Mesangial cell (primary cell): Measurements from ENCODE around the gene GSTM3. TPM values are rescaled to one million over a fixed set of nuclear protein-coding genes. Genes with fewer than 3 reads are reported as not detected.

Experiments
- total RNA-seq: library from RNA; depleted of rRNA; stranded (reverse); fragments of >200 nt; gene quantifications from 2 replicates; pipeline ENCODE4 v1.2.3, GENCODE V29; 2015

The GSTM3 gene
- total RNA-seq = 27.4 and 75.7 TPM in 2 replicates

GRCh38 chr1:109740615-109741373, at the start of gene GSTM3:
Gene GSTM3, minus strand, starts transcription at chr1:109741038. Its CDS starts 751 bp downstream, at chr1:109740287.

GRCh38 chr1:109763646-109764415, 23.0 kb upstream of the GSTM3 start, which contains the start of gene EPS8L3:
Gene EPS8L3, minus strand, starts transcription at chr1:109763923. Its CDS starts 2,174 bp downstream, at chr1:109761749.

DNA sequence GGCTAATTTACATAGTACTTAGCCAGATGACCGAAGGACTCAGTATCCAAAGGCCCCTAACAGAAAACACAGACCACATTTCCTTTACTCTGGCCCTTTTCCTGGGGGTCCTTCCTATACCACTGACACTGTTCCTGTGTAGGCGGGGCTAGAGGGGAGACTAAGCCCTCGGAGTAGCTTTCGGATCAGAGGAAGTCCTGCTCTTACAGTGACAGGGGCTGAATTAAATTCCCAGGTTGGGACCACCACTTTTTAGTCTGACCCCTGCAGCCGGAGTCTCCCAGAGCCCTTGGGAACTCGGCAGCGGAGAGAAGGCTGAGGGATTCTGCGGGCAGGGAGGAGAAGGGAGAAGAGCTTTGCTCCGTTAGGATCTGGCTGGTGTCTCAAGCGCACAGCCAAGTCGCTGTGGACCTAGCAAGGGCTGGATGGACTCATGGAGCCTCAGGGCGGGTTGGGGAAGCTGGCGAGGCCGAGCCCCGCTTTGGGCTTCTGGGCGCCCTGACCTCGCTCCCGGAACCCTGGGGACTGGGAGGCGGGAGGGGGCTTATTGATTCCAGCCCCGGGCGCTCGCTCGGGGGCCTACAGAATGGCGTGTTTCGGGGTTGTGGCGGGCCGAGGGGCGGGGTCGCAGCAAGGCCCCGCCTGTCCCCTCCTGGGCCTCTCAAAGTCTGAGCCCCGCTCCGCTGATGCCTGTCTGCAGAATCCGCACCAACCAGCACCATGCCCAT, 29.1 kb downstream of the GSTM3 start, which contains the start of gene GSTM5:
Gene GSTM5 (plus strand): TSS at position 659 of the 728 bp plus-strand sequence. CDS start 62 bp downstream, at position 721.

GRCh38 chr1:109687641-109688499, 53.0 kb downstream of the GSTM3 start, which contains the start of gene GSTM1:
Gene GSTM1, plus strand, starts transcription at chr1:109687817. Its CDS starts 57 bp downstream, at chr1:109687874.

Other genes starting within 250 kb of the GSTM3 start
- 7.2 and 8.6 TPM in 2 replicates for gene CYB561D1, start 246.9 kb downstream of the GSTM3 start, total RNA-seq
- gene AMIGO1, start 231.3 kb downstream of the GSTM3 start, total RNA-seq = 0.65 and 2.4 TPM in 2 replicates
- not detected in 2 replicates for gene GPR61, start 201.2 kb downstream of the GSTM3 start, total RNA-seq
- gene GNAI3, start 192.4 kb downstream of the GSTM3 start, total RNA-seq = 5.2 and 8.0 TPM in 2 replicates
- 0.16 TPM in 1 of 2 replicates, not detected in the other for gene GNAT2, start 121.4 kb downstream of the GSTM3 start, total RNA-seq
- gene AMPD2, start 121.2 kb downstream of the GSTM3 start, total RNA-seq = 59.5 and 63.1 TPM in 2 replicates
- gene GSTM4, start 84.9 kb downstream of the GSTM3 start, total RNA-seq = 8.3 and 45.1 TPM in 2 replicates
- gene GSTM2, start 73.0 kb downstream of the GSTM3 start, total RNA-seq = 3.7 and 20.5 TPM in 2 replicates
- gene GSTM1, start 53.2 kb downstream of the GSTM3 start, total RNA-seq = 32.2 TPM in 1 of 2 replicates, not detected in the other
- 1.8 TPM in 1 of 2 replicates, not detected in the other for gene GSTM5, start 28.8 kb downstream of the GSTM3 start, total RNA-seq
- not detected in 2 replicates for gene EPS8L3, start 22.9 kb upstream of the GSTM3 start, total RNA-seq
- 16.1 and 22.7 TPM in 2 replicates for gene CSF1, start 169.8 kb upstream of the GSTM3 start, total RNA-seq
- 43.5 and 64.5 TPM in 2 replicates for gene AHCYL1, start 243.7 kb upstream of the GSTM3 start, total RNA-seq